DOHH2 (cell line): ENCODE measurements around the gene PHGDH.
"Not testable (repeated sequence)": the region's sequence is repeated elsewhere in the genome, so short reads cannot be mapped to it uniquely, and the experiment has no call there.

Experiments
- EZH2phosphoT487 ChIP-seq: fragments of 200-600 bp; sonication (generic); IDR thresholded peaks from 2 replicates; pipeline ENCODE4 v1.6.1; 2017; ENCODE audit warnings: borderline replicate concordance, mild to moderate bottlenecking, antibody characterized with exemption, low read length, moderate library complexity, mixed read lengths
- TF ChIP-seq, protein P1 (sequence below): fragments of 200-600 bp; sonication (generic); IDR thresholded peaks from one replicate; pipeline ENCODE4 v1.5.1; 2014; ENCODE audit warnings: antibody characterized with exemption, mild to moderate bottlenecking, low read depth, low read length; ENCODE audit not compliant: poor library complexity, severe bottlenecking

- TF ChIP-seq, protein P1, sequence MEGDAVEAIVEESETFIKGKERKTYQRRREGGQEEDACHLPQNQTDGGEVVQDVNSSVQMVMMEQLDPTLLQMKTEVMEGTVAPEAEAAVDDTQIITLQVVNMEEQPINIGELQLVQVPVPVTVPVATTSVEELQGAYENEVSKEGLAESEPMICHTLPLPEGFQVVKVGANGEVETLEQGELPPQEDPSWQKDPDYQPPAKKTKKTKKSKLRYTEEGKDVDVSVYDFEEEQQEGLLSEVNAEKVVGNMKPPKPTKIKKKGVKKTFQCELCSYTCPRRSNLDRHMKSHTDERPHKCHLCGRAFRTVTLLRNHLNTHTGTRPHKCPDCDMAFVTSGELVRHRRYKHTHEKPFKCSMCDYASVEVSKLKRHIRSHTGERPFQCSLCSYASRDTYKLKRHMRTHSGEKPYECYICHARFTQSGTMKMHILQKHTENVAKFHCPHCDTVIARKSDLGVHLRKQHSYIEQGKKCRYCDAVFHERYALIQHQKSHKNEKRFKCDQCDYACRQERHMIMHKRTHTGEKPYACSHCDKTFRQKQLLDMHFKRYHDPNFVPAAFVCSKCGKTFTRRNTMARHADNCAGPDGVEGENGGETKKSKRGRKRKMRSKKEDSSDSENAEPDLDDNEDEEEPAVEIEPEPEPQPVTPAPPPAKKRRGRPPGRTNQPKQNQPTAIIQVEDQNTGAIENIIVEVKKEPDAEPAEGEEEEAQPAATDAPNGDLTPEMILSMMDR = not testable (repeated sequence)
- not testable (repeated sequence) for TF ChIP-seq EZH2phosphoT487
Observed at GRCh38 chr1:119786046-119786445, 74.3 kb downstream of the PHGDH start.
